Measurements from ENCODE around the gene DOK6.

DNA sequence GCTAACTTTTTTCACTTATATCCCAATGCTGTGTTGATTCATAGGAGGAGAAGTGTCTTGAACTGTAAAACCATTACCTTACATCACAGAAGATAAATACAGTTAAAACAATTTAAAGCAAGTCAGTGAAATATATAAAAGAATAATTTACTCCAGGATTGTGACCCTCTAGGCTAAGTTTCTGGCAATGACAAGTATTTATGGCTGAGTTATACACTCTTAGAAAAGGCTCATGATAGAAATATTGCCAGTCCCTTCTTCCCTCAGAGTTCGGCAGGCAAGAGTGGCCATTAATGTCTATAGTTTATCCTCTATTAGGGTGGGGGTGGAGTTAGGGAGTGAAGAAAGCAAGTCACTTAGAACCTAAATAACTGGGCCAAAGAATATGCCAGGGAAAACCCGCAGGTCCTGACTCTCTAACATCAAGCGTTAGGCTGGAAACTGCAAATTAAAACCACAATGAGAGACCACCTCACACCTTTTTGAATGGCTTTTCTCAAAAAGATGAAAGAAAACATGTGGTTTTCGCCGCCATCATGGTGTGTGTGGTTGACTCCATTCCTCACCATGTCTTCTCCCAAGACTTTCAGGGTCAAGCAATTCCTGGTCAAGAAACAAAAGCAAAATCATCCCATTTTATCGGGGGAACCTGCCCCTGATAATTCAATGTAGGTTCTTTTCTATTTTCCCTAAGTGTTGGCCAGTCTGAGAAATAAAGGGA lies 477.7 kb downstream of the DOK6 start:
- TF ChIP-seq POLR2AphosphoS5 (IDR thresholded peaks at IDR 0.05; ENCODE audit: low read depth) (no peak), CTCF (conservative IDR thresholded peaks at IDR 0.05; ENCODE audit: low read depth in 2 of 2) (no peak), ZNF331 (CRISPR knock-in tag; IDR thresholded peaks at IDR 0.05; ENCODE audit: low read depth) (no peak), EZH2phosphoT487 (IDR thresholded peaks at IDR 0.05; ENCODE audit: unreplicated experiment) (no peak), JUNB (IDR thresholded peaks at IDR 0.05; ENCODE audit: unreplicated experiment) (no peak)
- TF ChIP-seq, protein P1, sequence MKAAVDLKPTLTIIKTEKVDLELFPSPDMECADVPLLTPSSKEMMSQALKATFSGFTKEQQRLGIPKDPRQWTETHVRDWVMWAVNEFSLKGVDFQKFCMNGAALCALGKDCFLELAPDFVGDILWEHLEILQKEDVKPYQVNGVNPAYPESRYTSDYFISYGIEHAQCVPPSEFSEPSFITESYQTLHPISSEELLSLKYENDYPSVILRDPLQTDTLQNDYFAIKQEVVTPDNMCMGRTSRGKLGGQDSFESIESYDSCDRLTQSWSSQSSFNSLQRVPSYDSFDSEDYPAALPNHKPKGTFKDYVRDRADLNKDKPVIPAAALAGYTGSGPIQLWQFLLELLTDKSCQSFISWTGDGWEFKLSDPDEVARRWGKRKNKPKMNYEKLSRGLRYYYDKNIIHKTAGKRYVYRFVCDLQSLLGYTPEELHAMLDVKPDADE (IDR thresholded peaks at IDR 0.05), result no peak
- TF ChIP-seq, protein P2, sequence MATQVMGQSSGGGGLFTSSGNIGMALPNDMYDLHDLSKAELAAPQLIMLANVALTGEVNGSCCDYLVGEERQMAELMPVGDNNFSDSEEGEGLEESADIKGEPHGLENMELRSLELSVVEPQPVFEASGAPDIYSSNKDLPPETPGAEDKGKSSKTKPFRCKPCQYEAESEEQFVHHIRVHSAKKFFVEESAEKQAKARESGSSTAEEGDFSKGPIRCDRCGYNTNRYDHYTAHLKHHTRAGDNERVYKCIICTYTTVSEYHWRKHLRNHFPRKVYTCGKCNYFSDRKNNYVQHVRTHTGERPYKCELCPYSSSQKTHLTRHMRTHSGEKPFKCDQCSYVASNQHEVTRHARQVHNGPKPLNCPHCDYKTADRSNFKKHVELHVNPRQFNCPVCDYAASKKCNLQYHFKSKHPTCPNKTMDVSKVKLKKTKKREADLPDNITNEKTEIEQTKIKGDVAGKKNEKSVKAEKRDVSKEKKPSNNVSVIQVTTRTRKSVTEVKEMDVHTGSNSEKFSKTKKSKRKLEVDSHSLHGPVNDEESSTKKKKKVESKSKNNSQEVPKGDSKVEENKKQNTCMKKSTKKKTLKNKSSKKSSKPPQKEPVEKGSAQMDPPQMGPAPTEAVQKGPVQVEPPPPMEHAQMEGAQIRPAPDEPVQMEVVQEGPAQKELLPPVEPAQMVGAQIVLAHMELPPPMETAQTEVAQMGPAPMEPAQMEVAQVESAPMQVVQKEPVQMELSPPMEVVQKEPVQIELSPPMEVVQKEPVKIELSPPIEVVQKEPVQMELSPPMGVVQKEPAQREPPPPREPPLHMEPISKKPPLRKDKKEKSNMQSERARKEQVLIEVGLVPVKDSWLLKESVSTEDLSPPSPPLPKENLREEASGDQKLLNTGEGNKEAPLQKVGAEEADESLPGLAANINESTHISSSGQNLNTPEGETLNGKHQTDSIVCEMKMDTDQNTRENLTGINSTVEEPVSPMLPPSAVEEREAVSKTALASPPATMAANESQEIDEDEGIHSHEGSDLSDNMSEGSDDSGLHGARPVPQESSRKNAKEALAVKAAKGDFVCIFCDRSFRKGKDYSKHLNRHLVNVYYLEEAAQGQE (IDR thresholded peaks at IDR 0.05; ENCODE audit: unreplicated experiment), result no peak
